Left kidney (tissue), 2 donors: ENCODE data around the gene SCG2. TPM values are rescaled to one million over a fixed set of nuclear protein-coding genes. Genes with fewer than 3 reads are reported as not detected.
"Not testable (repeated sequence)": the region's sequence is repeated elsewhere in the genome, so short reads cannot be mapped to it uniquely, and the experiment has no call there.

Source experiments
- DNase-seq: peaks from one replicate; pipeline ENCODE4 v3.0.0-alpha.2; 2013
- polyA plus RNA-seq: library from polyadenylated mRNA; unstranded; fragments of 120-200 nt; gene quantifications from one replicate; pipeline ENCODE4 v1.2.1, GENCODE V29; 2013; ENCODE audit not compliant: insufficient read length

SCG2 gene
- polyA plus RNA-seq, 1 donor: 0.75 TPM

DNA sequence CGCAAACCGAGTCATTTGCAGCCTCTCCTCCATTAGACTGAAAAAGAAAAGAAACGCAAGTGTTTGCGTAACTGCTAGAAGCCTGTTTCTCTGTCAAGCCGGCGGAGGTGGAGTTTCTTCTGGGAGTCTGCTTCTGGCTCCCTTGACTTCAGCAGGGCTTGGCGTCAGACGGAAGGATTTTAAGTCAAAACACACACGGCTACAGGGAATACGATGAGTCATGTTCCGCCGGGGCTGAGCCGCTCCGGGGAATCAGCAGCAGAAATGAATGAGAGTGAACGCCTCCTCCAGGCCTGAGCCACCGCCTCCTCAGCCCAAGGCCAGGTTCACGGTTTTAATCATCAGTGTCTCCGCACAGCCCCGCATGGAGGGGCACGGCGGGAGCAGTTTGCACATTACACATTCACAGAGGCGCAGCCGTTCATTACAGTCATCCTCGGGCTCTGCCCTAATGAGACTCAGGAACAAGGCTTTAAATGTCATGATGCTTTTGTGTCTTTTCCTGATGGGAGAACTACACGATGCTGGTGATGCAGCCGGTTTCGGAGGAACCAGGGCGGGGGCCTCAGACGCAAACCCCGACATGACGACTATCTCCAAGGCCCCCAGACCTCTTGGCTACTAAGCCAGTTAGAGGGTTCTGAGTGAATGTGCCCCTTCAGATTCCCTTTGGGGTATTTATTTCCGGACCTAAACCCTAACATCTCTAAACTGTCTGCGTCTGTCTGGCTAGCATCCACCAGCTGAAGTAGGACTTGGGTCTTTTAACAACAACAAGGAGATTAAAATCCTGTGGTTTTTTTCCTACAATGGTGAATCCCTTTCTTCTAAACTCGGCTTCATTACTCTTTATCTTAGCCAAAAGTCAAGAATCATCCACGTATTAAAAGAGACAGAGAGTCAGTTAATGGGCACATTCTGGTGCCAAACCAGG lies 11.1 kb upstream of the SCG2 start:
- peak; percentile 68 for DNase-seq

GRCh38 chr2:223612501-223612900 lies 10.3 kb upstream of the SCG2 start:
- no peak for DNase-seq

GRCh38 chr2:223611061-223611460 lies 8.9 kb upstream of the SCG2 start:
- DNase-seq: no peak

- DNase-seq: no peak
Observed at GRCh38 chr2:223607476-223607875, 5.3 kb upstream of the SCG2 start.

GRCh38 chr2:223606946-223607345 lies 4.8 kb upstream of the SCG2 start:
- DNase-seq: no peak

DNA sequence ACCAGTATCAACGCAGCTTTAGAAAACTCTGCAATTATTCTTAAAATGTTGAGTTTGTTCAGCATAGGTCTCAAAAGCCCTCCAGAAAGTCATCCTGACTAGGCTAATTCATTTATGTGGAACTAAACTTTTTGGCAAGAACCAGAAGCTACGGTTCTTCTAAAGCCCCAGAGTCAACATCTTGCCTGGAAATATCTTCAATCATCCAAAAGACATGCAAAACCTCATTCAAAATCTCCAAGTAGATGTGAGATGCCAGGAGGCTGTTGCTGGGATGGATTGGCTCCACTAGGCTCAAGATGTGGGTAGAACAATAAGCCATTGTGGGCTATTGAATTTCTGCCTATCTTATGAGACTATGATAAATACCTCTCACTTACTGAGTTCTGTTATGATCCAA lies 2.1 kb upstream of the SCG2 start:
- DNase-seq: no peak

GRCh38 chr2:223602972-223603371 lies 811 bp upstream of the SCG2 start:
- DNase-seq: no peak

DNA sequence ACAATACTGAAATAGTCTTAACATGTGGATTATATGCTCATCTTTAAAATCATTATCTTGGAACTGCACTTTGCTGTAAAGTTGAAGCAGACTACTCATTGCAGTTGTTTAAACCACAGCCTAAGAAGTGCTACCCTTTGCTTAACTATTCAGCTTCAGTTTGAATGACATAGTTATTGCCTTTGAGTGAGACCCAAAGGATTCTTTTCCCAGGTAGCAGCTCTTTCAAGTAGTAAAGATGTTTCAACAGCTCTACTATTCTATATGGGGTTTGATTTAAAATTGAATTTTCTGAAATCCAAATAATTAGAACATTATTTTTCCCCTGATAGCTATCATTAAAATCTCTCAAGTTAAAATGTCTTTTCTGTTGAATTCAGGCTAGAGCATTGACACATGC lies 1.1 kb downstream of the SCG2 start:
- no peak for DNase-seq

DNA sequence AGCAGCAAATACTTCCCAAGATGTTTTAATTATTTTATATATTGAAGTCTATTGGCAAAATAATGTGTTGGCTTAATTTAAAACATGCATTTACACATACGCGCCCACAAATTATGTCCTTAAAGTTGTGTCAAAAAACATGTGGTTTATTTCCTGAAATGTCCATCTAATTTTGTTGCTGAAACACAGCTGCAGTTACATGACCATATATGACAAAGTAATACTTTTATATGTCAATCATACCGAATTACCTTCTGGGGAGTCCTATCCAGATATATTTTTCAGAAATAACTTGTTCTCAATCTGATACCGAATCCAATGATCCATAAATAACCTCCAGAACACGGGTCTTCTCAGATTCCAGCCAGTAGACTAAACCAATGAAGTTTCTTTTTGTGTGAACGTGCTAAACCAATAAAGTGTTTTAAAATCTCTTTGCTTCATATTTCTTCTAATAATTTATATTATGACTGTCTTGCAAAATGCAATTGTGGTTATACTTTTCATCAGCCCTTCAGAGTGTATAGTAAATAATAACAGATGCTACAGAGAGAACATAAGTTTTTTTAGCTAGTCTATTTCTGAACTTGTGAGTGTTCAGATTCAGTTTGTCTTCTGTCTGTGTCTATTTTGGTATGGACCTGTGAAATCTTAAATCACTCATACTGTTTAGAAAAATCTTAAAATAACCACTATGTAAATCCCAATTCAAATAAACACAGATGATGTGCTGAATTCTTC lies 2.4 kb downstream of the SCG2 start:
- DNase-seq: no peak

GRCh38 chr2:223598994-223599639 lies 3.0 kb downstream of the SCG2 start:
- no peak for DNase-seq

DNA sequence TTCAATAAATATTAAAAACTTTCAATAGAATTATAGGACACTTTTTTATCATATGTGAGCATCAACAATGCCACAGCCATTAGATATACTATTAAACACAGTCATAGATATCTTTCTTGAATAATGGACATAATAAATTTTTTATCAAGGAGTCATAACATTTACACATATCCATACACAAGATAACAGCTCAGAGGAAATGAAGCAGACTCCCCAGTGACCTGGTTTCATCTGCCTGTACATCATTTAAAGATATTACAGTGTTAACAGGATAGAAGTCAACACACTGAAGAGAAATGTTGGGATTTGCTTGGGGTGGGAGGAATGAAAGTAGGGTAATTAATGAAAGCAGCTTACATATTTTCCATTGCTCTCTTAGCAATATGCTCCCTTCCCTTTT lies 5.1 kb downstream of the SCG2 start:
- no peak for DNase-seq

DNA sequence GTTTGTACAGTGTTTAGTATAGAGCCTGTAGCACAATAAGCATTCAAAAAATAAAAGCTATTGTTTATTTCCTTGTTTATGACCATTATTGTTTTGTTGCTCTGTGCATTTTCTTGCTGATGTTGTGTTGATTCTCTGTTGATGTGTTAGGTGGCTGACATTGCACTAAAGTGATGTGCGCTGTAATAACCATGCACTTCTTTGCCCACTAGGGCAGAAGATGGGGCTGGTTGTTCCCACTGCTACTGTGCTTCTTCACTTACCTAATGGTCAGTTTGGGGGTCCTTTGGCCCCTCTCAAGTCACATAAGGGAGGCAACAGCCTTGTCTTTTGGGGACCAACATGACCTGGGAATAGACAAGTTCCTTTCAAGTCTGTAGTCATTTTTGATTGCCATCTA lies 6.0 kb downstream of the SCG2 start:
- DNase-seq: no peak

GRCh38 chr2:223594831-223595230 lies 7.3 kb downstream of the SCG2 start:
- DNase-seq: no peak

DNA sequence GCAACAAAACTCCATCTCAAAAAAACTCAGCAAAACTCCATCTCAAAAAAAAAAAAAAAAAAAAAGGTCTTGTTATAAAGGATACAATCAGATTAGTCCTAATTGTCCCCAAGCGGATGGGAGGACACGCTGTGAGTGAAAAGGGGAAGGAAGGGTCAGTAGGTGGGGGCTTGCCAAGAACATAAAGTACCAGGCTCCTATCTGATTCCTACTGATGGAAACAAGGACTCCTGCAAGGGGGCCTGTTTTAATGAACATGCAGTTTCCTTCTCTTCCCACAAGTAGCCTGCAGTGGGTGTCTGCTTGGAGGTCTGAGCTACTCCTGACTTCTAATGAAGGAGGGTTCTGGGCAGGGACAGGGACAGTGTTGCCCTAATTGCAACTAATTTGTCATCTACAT lies 7.9 kb downstream of the SCG2 start:
- no peak for DNase-seq

- DNase-seq: not testable (repeated sequence)
Observed at GRCh38 chr2:223592689-223593088, 9.5 kb downstream of the SCG2 start.

DNA sequence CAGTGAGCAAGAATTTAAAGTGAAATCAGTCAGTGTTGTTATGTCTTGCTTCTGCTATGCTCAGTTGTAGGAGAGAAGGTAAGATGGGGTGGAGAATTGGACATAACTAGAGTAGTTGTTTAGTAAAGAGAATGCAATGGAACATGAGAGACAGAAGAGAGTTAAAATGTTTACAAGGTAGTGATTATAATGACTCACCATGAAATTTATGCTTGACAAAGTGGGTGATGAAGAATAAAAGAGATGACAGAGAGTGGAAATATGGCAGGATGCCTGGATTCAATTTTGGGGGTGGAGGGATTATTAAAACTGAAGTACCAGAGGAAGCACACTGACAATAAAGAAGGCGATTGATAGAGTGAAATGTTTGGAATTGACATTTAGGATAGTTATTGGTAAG lies 10.6 kb downstream of the SCG2 start:
- DNase-seq: no peak

GRCh38 chr2:223590964-223591363 lies 11.2 kb downstream of the SCG2 start:
- DNase-seq: no peak

DNA sequence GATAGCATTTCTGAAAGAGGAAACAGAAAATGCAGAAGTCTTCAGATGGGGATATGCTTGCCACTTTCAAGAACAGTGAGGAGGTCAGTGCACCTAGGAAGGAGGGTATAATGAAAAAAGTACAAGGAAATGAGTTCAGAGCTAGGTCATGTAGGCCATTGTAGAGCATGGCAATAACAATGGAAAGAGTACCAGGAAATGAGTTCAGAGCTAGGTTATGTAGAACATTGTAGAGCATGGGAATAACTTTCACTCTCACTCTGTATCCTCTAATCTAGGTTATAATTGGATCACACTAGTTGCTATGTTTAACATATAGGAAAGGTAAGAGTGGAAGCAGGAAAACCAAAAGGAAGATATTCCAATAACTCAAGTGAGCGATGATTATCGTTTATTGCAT lies 12.3 kb downstream of the SCG2 start:
- DNase-seq: no peak

DNA sequence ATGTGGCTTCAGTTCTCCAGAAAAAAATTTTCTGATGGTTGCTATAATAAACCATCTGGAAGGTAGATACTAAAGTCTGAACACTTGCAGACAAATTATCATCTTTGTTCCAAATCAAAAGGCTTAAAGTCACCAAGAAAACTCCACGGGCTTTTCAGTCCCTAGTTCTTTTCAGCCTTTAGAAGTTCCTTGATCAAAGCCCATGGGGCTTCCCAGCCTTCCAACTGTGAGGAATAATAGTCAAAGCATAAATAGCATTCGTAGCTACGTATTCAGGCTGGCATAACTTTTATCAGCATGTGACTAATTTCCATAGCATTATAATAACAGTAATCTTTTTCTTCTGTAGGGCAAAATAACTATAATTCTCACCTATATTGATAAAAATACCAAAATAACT lies 13.9 kb downstream of the SCG2 start:
- no peak for DNase-seq

DNA sequence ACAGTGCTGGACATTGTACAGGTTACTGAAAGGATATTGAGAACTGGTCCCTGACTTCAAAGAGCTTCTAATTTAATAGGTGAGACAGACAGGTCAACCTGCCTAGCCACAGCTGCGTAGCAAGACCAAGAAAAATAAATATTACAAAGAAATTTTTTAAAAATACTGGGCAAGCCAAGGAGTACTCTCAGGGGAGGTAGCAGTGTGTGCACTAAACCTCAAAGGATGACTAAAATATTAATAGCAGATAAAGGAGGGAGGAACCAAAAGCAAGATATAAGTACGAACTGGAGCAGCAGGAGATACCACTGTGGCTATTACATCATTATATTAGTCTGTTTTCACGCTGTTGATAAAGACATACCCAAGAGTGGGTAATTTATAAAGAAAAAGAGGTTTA lies 14.9 kb downstream of the SCG2 start:
- no peak for DNase-seq

GRCh38 chr2:223586261-223586660 lies 15.9 kb downstream of the SCG2 start:
- DNase-seq: no peak

DNA sequence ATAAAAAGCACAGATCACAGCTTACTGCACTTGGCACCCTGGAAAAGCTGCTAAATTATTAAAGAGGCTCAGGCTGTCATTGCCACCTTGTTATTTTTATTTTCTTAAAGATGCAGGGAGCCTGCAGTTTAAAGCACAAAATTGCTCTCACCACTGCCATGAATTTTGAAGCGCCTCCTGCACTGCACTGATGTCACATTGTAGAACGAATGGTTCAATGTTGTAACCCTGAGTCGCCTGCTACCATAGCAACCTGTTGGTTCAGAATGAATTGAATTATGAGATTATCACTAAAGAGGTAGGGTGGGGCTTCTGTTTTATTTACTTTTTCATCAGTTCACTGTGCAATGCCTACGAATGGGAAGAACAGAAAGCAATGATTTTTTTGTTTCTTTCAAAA lies 16.5 kb downstream of the SCG2 start:
- no peak for DNase-seq

DNA sequence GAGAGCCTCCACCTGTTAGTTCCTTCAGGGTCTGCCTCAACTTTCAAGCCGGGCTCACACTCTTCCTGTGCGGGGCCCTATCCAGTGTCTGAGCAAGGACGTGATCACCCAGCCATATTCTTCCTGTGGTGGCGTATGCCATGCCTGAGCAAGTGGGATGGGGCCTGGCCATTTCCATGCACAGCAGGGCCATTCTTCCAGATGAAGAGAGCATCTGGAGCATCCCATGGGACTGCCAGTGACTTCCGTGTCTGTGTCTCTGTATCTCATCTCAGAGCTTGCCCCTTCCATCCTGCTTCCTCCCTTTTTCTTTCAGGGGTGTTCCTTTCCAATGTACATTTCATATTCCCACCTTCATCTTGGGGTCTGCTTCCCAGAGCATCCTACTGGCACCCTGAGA lies 20.2 kb downstream of the SCG2 start:
- DNase-seq: no peak
